ENCODE data around the gene TMEM165.
"Not testable (repeated sequence)": the region's sequence is repeated elsewhere in the genome, so short reads cannot be mapped to it uniquely, and the experiment has no call there.

Gene TMEM165

DNA sequence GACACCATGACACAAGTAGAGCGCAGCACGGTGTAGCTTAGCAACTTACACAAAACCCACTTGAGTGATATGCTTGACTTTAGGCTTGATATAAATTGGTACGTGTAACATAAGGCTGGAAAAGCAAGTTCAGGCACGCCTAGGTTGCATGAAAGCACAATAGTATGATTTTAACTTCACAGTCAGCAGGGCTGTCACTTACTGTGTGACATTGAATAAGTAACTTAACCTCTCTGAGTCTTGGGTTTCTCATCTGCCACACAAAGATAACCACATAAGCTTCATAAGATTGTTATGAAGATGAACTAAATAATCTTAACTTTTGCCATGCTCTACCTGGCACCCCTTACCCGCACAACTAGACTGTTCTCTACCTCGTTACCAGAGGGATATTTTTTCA, 40.2 kb upstream of the TMEM165 start:
- WGBS, result 70% methylated on average over 4 of the region's 6 CpGs
- H3K9ac ChIP-seq (ENCODE audit: low read depth, low read length), result no peak overlapping the region

GRCh38 chr4:55356991-55357461, 38.7 kb upstream of the TMEM165 start:
- Histone ChIP-seq H3K4me3 (ENCODE audit: low read length) (no peak overlapping the region), H3K9ac (ENCODE audit: low read depth, low read length) (no peak overlapping the region), H3K27me3 (ENCODE audit: insufficient read depth, low read length) (no peaks in the 10 kb centered on the region), H3K27ac (ENCODE audit: low read depth, low read length) (no peak overlapping the region), H3K36me3 (ENCODE audit: insufficient read depth, low read length) (peaks cover 7% of the 10 kb centered on the region), H3K9me3 (ENCODE audit: insufficient read depth, low read depth, low read length) (no peaks in the 10 kb centered on the region), H3K4me1 (ENCODE audit: insufficient read depth, low read length) (no peaks in the 10 kb centered on the region)
- 92% methylated on average over 5 of the region's 5 CpGs for WGBS

More for the DNA sequence above, 40.2 kb upstream of the TMEM165 start:
- Histone ChIP-seq H3K4me3 (ENCODE audit: low read length) (no peak overlapping the region), H3K27ac (ENCODE audit: low read depth, low read length) (no peak overlapping the region), H3K4me1 (ENCODE audit: insufficient read depth, low read length) (no peaks in the 10 kb centered on the region), H3K9me3 (ENCODE audit: insufficient read depth, low read depth, low read length) (no peaks in the 10 kb centered on the region), H3K27me3 (ENCODE audit: insufficient read depth, low read length) (no peaks in the 10 kb centered on the region), H3K36me3 (ENCODE audit: insufficient read depth, low read length) (peaks cover 7% of the 10 kb centered on the region)

DNA sequence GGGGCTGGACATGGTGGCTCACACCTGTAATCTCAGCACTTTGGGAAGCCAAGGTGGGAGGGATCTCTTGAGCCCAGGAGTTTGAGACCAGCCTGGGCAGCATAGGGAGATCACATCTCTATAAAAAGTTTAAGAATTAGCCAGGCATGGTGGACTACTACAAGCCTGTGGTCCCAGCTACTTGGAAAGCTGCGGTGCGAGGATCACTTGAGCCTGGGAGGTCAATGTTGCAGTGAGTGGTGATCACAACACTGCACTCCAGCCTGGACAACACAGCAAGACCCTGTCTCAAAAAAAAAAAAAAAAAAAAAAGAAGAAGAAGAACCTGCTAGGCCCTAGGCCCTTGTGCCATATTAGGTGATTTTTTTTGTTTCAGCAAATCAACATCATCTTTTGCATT, 37.5 kb upstream of the TMEM165 start:
- 100% methylated on average over 2 of the region's 2 CpGs for WGBS
- no peaks in the 10 kb centered on the region for H3K4me1 ChIP-seq (ENCODE audit: insufficient read depth, low read length)
- H3K9me3 ChIP-seq (ENCODE audit: insufficient read depth, low read depth, low read length), result no peaks in the 10 kb centered on the region
- peaks cover 3% of the 10 kb centered on the region; the same call in 1 of the 2 replicates for H3K36me3 ChIP-seq (ENCODE audit: insufficient read depth, low read length)
- no peak overlapping the region for H3K4me3 ChIP-seq (ENCODE audit: low read length)
- no peak overlapping the region for H3K9ac ChIP-seq (ENCODE audit: low read depth, low read length)
- H3K27ac ChIP-seq (ENCODE audit: low read depth, low read length), result no peak overlapping the region
- no peaks in the 10 kb centered on the region for H3K27me3 ChIP-seq (ENCODE audit: insufficient read depth, low read length)

DNA sequence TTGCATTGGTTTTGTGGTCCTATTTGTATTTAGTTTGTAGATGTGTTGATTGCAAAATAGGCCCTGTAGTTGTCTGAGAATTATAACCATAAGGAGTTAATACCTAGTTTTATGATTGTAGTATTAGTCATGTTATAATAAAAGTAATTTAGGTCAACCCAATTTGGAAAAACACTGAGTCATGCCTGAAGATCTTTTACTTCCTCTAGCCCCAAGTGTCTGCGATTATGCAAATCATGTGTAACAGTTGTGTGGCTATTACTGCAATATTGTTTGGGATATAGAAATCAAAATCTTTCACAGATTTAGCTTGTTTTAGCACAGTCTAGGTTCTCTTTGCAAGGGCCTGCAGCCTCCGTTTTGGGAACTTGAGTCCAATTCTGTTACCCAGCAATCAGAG, 37.1 kb upstream of the TMEM165 start:
- Histone ChIP-seq H3K36me3 (ENCODE audit: insufficient read depth, low read length) (peaks cover 3% of the 10 kb centered on the region; the same call in 1 of the 2 replicates), H3K9me3 (ENCODE audit: insufficient read depth, low read depth, low read length) (no peaks in the 10 kb centered on the region), H3K4me1 (ENCODE audit: insufficient read depth, low read length) (0 out of 2 replicates have a peak, but pooled peaks cover under 1% of the 10 kb centered on the region), H3K4me3 (ENCODE audit: low read length) (no peak overlapping the region), H3K27ac (ENCODE audit: low read depth, low read length) (no peak overlapping the region), H3K27me3 (ENCODE audit: insufficient read depth, low read length) (no peaks in the 10 kb centered on the region), H3K9ac (ENCODE audit: low read depth, low read length) (no peak overlapping the region)
- WGBS, result 93% methylated on average over 2 of the region's 2 CpGs

DNA sequence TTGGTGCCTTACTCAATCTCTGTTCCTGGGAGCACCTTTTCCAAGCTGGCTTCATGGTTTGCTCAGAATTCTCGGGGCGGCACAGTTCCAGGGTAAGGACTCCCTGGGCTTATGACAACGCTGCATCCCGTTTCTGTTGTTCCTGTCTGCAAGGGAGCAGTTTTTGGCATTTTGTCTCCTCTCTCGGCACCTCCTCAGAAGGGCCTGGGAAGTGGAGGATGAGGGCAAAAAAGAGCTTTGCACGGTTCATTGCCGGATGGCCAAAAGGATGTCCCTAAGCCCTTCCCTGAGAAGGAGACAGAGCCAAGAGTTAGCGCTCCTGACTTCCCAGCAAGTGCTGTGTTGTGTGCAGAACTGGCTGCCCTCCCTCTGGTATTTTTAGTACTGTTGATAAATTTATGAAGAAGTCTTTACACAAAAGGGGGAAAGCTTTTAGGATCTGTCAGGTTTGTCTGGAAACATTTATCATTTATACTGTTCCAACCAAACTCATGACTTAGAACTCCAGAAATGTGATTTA, 36.3 kb upstream of the TMEM165 start:
- WGBS, result 93% methylated on average over 8 of the region's 8 CpGs
- Histone ChIP-seq H3K9me3 (ENCODE audit: insufficient read depth, low read depth, low read length) (no peaks in the 10 kb centered on the region), H3K4me3 (ENCODE audit: low read length) (no peak overlapping the region), H3K36me3 (ENCODE audit: insufficient read depth, low read length) (no peaks in the 10 kb centered on the region), H3K27ac (ENCODE audit: low read depth, low read length) (no peak overlapping the region), H3K4me1 (ENCODE audit: insufficient read depth, low read length) (peaks cover 5% of the 10 kb centered on the region; the same call in 1 of the 2 replicates), H3K27me3 (ENCODE audit: insufficient read depth, low read length) (no peaks in the 10 kb centered on the region), H3K9ac (ENCODE audit: low read depth, low read length) (no peak overlapping the region)

GRCh38 chr4:55362938-55363337, 32.8 kb upstream of the TMEM165 start:
- H3K9me3 ChIP-seq (ENCODE audit: insufficient read depth, low read depth, low read length), result not testable (repeated sequence)
- 94% methylated on average over 9 of the region's 9 CpGs for whole genome bisulfite sequencing
- H3K4me1 ChIP-seq (ENCODE audit: insufficient read depth, low read length), result peaks cover 31% of the 10 kb centered on the region

GRCh38 chr4:55363691-55364351, 31.9 kb upstream of the TMEM165 start:
- Histone ChIP-seq H3K4me3 (ENCODE audit: low read length) (no peak overlapping the region), H3K27me3 (ENCODE audit: insufficient read depth, low read length) (no peaks in the 10 kb centered on the region), H3K9ac (ENCODE audit: low read depth, low read length) (no peak overlapping the region), H3K36me3 (ENCODE audit: insufficient read depth, low read length) (0 out of 2 replicates have a peak, but pooled peaks cover 2% of the 10 kb centered on the region), H3K9me3 (ENCODE audit: insufficient read depth, low read depth, low read length) (no peaks in the 10 kb centered on the region), H3K4me1 (ENCODE audit: insufficient read depth, low read length) (peaks cover 31% of the 10 kb centered on the region), H3K27ac (ENCODE audit: low read depth, low read length) (no peak overlapping the region; the same call in 1 of the 2 replicates)
- 93% methylated on average over 9 of the region's 9 CpGs for WGBS

More at GRCh38 chr4:55362938-55363337, 32.8 kb upstream of the TMEM165 start:
- H3K36me3 ChIP-seq (ENCODE audit: insufficient read depth, low read length); H3K4me3 ChIP-seq (ENCODE audit: low read length); H3K27ac ChIP-seq (ENCODE audit: low read depth, low read length); H3K27me3 ChIP-seq (ENCODE audit: insufficient read depth, low read length); H3K9ac ChIP-seq (ENCODE audit: low read depth, low read length): not testable (repeated sequence)

- 0 out of 2 replicates have a peak overlapping the region, but pooled peaks have one; percentile 15 for H3K4me3 ChIP-seq (ENCODE audit: low read length)
- WGBS, result 75% methylated on average over 9 of the region's 9 CpGs
- peak overlapping the region; percentile 59; the same call in 1 of the 2 replicates for H3K27ac ChIP-seq (ENCODE audit: low read depth, low read length)
- no peaks in the 10 kb centered on the region for H3K9me3 ChIP-seq (ENCODE audit: insufficient read depth, low read depth, low read length)
- H3K27me3 ChIP-seq (ENCODE audit: insufficient read depth, low read length), result no peaks in the 10 kb centered on the region
- H3K36me3 ChIP-seq (ENCODE audit: insufficient read depth, low read length), result peaks cover 9% of the 10 kb centered on the region; the same call in 1 of the 2 replicates
- H3K4me1 ChIP-seq (ENCODE audit: insufficient read depth, low read length), result peaks cover 31% of the 10 kb centered on the region
- peak overlapping the region; percentile 23; the same call in 1 of the 2 replicates for H3K9ac ChIP-seq (ENCODE audit: low read depth, low read length)
Measured at GRCh38 chr4:55364691-55365344, 30.9 kb upstream of the TMEM165 start.

GRCh38 chr4:55365345-55365728, 30.4 kb upstream of the TMEM165 start:
- WGBS, result 88% methylated on average over 7 of the region's 7 CpGs
- no peak overlapping the region for H3K9ac ChIP-seq (ENCODE audit: low read depth, low read length)
- peak overlapping the region; percentile 59; the same call in 1 of the 2 replicates for H3K27ac ChIP-seq (ENCODE audit: low read depth, low read length)
- H3K36me3 ChIP-seq (ENCODE audit: insufficient read depth, low read length), result peaks cover 12% of the 10 kb centered on the region; the same call in 1 of the 2 replicates
- no peaks in the 10 kb centered on the region for H3K27me3 ChIP-seq (ENCODE audit: insufficient read depth, low read length)
- H3K9me3 ChIP-seq (ENCODE audit: insufficient read depth, low read depth, low read length), result no peaks in the 10 kb centered on the region
- H3K4me3 ChIP-seq (ENCODE audit: low read length), result no peak overlapping the region
- H3K4me1 ChIP-seq (ENCODE audit: insufficient read depth, low read length), result peaks cover 31% of the 10 kb centered on the region

DNA sequence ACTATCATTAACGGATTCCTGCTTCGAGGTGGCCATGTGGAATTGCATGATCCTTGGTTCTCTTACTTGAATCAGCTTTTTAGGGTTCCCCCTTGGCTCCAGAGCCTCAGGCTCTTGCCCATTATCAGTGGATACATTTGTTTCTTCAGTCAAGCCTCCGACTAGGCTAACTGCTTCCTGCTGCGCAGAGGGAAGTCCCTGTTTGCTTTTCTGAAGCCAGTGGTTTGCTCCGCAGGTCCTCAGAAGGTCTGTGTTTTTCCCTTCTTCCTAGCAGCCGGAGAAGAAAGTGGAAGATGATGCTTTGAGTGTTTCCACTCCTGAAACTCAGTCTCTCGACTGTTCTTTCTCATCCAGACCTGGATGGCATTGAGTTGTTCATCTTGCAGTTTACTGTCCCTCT, 29.1 kb upstream of the TMEM165 start:
- Histone ChIP-seq H3K9ac (ENCODE audit: low read depth, low read length) (no peak overlapping the region), H3K9me3 (ENCODE audit: insufficient read depth, low read depth, low read length) (no peaks in the 10 kb centered on the region), H3K4me1 (ENCODE audit: insufficient read depth, low read length) (peaks cover 31% of the 10 kb centered on the region), H3K27ac (ENCODE audit: low read depth, low read length) (no peak overlapping the region), H3K27me3 (ENCODE audit: insufficient read depth, low read length) (no peaks in the 10 kb centered on the region), H3K36me3 (ENCODE audit: insufficient read depth, low read length) (peaks cover 12% of the 10 kb centered on the region; the same call in 1 of the 2 replicates), H3K4me3 (ENCODE audit: low read length) (no peak overlapping the region)
- 88% methylated on average over 7 of the region's 7 CpGs for WGBS

DNA sequence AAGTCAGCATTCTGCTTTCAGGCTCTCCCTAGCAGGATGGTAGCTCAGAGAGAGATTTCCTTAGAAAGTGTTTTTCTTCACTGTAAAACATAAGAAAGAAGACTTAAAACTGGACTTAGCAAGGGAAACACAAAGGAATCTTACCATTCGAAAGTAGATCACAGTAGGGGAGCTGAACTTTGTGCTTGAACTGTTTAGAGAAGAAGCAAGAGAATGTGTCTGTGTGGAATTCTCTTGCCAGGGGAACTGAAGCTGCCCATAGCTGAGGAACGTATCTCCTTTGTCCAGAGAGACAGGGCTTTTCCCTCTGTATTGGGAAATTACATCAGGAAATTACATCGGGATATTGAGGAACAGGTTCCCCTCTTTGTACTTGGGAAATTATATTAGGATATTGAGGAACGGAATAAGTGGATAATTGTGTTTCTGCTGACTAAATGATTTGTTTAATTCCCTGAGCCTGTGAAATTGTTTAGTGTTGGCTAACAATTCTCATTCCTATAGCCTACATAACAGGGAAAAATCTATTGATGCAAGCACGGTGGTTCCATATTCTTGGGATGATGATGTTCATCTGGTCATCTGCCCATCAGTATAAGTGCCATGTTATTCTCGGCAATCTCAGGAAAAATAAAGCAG, 28.6 kb upstream of the TMEM165 start:
- no peaks in the 10 kb centered on the region for H3K27me3 ChIP-seq (ENCODE audit: insufficient read depth, low read length)
- WGBS, result 90% methylated on average over 6 of the region's 6 CpGs
- H3K9me3 ChIP-seq (ENCODE audit: insufficient read depth, low read depth, low read length), result no peaks in the 10 kb centered on the region
- H3K36me3 ChIP-seq (ENCODE audit: insufficient read depth, low read length), result peaks cover 12% of the 10 kb centered on the region; the same call in 1 of the 2 replicates
- H3K27ac ChIP-seq (ENCODE audit: low read depth, low read length), result no peak overlapping the region
- no peak overlapping the region for H3K4me3 ChIP-seq (ENCODE audit: low read length)
- H3K4me1 ChIP-seq (ENCODE audit: insufficient read depth, low read length), result peaks cover 31% of the 10 kb centered on the region
- H3K9ac ChIP-seq (ENCODE audit: low read depth, low read length), result no peak overlapping the region
